GM19193 (cell line): ENCODE results near the gene VEGFC.

Source experiments
- POLR2A ChIP-seq: IDR thresholded peaks from 4 replicates; pipeline ENCODE4 v1.6.1; 2011; ENCODE audit not compliant: insufficient read depth, insufficient read length; ENCODE audit errors: extremely low read depth

Gene VEGFC

DNA sequence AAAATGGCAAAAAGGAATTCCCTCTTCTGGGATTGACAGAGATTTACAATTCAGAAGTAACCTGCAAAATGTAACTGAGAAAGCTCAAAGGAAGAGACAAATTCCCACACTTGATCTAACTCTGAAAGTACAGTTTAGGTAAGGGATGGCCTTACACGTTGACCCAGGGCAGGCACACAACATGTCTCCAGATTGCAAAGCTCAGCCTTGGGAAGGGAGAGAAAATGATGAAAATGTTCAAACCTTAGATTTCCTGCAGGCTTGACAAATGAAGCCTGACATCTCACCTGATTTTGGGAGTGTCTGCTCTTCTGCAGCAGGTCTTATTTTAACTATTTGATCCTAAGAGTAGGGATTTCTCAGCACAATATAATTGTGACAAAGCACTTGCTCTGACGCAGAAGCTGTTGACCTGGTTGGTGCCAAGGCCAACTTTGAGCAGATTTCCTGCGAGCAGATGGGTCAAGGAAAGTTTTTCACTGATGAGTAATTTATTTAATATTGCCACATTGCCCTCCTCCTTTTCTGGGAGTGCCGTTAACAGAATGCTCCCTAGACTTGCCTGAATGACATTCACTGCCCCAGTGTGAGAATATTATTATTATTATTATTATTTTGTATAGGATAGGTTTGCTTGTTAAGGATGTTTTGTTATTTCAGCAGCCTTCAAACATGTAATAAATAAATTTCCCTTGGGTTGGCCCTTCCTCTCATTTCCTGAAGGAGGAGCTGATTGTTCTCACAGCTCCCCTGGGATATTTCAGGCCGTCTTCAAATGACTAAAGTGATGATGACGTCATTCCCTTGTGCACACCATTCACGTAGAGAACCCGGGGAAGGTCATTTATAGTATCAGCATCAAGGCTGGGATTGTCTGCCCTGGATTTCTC lies 157.1 kb downstream of the VEGFC start:
- no peak for TF ChIP-seq POLR2A
